IPS DF 4.7 (cell line): ENCODE data around the gene ACTBL2.

Source experiments
- DNase-seq: peaks from one replicate; pipeline ENCODE4 v3.0.0-alpha.2; 2013; ENCODE audit warnings: low spot score; ENCODE audit errors: extremely low read depth

Gene ACTBL2

GRCh38 chr5:57448751-57449150, 33.9 kb downstream of the ACTBL2 start:
- DNase-seq = no peak

GRCh38 chr5:57448287-57448686, 34.3 kb downstream of the ACTBL2 start:
- no peak for DNase-seq

- no peak for DNase-seq
Measured at GRCh38 chr5:57447658-57448057, 35.0 kb downstream of the ACTBL2 start.

GRCh38 chr5:57446966-57447365, 35.6 kb downstream of the ACTBL2 start:
- no peak for DNase-seq

- no peak for DNase-seq
Measured at GRCh38 chr5:57445705-57446037, 36.9 kb downstream of the ACTBL2 start.

GRCh38 chr5:57445006-57445704, 37.5 kb downstream of the ACTBL2 start:
- no peak for DNase-seq

GRCh38 chr5:57442080-57442839, 40.4 kb downstream of the ACTBL2 start:
- DNase-seq = no peak

- DNase-seq = no peak
Measured at GRCh38 chr5:57441557-57441956, 41.1 kb downstream of the ACTBL2 start.

GRCh38 chr5:57439601-57440000, 43.0 kb downstream of the ACTBL2 start:
- DNase-seq = no peak

GRCh38 chr5:57437976-57438805, 44.4 kb downstream of the ACTBL2 start:
- no peak for DNase-seq

- DNase-seq = no peak
Measured at GRCh38 chr5:57436586-57436985, 46.0 kb downstream of the ACTBL2 start.

- no peak for DNase-seq
Measured at GRCh38 chr5:57435701-57436134, 46.9 kb downstream of the ACTBL2 start.

GRCh38 chr5:57434683-57435082, 47.9 kb downstream of the ACTBL2 start:
- no peak for DNase-seq

GRCh38 chr5:57434227-57434640, 48.4 kb downstream of the ACTBL2 start:
- DNase-seq = no peak

- DNase-seq = no peak
Measured at GRCh38 chr5:57432876-57433275, 49.7 kb downstream of the ACTBL2 start.

- DNase-seq = no peak
Measured at GRCh38 chr5:57431759-57432158, 50.9 kb downstream of the ACTBL2 start.
